Hindlimb muscle (tissue), 1 donor: ENCODE results near the gene SPSB1. TPM values are rescaled to one million over a fixed set of nuclear protein-coding genes. Genes with fewer than 3 reads are reported as not detected.
"Not testable (repeated sequence)": the region's sequence is repeated elsewhere in the genome, so short reads cannot be mapped to it uniquely, and the experiment has no call there.

Experiments used
- DNase-seq: peaks from one replicate; pipeline ENCODE4 v3.0.0-alpha.2; 2013
- polyA plus RNA-seq: library from polyadenylated mRNA; unstranded; fragments of 120-200 nt; gene quantifications from one replicate; pipeline ENCODE4 v1.2.1, GENCODE V29; 2013; ENCODE audit not compliant: insufficient read length

The SPSB1 gene
- polyA plus RNA-seq, 1 donor = 7.0 TPM

DNA sequence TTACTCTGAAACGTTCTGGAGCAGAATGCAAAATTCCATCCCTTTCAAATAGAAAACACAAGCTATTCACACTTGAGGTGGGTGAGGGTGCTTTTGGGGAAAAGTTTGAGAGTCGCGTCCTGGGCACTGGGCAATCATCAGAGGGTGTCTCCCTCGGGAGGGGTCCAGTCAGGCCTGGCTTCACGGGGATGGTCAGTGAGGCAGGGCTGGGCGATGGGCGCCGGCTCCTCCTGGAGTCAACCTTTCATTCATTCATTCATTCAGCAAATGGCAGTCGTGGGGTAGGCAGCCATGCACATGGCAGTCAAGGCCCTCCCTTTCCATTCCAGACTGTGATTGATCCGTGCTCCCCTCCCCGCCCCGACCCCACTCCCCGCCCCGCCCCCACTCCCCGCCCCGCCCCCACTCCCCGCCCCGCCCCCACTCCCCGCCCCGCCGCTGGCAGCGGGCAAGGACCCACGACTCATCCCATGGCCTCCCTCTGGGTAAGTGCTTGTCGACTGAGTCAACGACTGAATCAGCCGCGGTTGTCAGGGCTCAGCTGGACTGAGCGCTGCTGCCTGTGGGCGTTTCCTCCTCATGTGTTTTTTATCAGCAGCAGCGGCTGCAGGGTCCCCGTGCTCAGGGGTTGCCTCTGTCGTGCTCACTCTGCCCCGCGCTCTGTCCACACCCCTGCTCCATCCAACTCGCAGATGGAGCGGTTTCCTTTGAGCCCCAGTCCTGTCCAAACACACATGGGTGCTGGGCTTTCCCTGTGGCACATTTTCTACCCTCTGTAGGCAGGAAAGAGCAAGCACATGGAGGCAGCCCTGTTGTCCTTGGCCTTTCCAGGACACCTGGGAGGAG is 12.5 kb upstream of the SPSB1 start:
- no peak for DNase-seq

DNA sequence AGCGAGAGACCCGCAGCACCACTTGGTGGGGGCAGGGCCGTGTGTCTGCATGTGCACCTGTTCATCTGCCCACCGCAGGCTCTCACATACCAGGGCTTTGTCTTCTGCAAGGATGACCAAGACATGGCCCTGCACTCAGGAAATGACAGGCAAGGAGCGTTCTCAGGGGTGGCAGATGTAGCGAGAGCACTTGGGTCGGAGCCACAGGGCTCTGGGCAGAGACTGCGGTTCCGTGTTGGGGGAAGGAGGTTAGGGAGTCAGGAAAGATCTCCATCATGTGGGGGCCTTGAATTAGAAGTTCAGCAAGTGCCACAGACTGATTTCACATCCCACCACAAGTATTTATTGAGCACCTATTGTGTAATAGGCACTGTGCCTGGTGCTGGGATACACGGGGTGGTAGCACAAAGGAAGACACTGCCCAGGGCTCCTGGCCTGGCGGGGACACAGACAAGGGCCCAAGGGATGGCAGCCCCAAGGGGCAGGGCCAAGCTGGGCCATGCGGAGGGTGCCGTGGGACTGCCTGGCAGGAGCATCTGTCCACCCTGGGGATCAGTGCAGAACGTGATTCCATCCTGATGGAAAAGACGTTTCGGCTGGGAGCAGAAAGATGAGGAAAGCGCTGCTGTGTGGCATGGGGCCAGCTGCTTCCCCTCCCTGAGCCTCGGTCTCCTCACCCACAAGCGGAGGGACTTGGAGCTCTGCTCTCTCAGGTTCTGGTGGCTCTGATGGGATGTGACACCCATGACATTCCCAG is 11.4 kb upstream of the SPSB1 start:
- no peak for DNase-seq

DNA sequence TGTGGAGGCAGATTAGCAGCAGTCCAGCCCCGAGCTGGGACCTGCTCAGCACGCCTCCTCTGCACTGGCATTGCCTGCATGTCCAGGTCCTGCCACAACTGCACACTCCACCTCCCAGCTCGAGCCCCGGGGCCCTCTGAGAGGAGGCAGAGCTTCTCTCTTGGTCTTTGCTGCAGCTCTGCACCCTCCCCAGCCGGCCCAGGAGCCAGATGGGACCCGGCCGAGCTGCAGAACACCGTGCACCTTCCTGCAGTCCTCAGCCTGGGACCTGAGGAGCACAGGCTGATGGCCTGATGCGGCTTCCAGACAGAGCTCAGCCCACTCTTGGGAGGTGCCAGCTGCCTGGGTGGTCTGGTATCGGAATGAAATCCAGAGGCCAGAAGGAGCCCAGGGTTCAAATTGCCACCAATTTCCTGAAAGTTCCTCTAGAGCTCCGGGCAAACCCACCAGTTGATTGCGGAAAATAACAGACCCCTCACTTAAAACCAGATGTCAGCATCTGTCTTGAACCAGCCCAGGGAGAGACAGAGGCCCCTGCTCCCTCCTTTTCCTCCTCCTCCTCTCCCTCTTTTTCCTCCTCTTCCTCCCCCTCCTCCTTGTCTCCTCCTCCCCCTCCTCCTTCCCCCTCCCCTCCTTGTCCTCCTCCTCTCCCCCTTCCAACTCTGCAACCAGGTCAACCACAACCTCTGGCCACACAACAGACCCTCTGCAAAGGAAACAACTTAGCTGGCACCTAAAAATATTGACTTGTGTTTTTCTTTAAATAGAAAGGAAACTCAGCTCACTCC is 10.6 kb upstream of the SPSB1 start:
- DNase-seq = no peak

DNA sequence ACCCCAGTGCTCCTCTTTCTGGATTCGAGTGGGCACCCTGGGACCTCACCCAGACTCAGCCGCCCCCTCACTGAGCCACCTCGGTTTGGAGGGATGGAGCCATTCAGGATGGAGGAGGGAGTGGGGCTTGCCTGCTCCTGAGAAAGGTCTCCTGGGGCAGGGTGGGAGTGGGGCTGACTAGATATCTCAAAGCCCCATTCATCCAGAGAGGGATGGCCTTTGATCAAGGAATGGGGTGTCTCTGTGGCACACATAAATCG is 10.1 kb upstream of the SPSB1 start:
- no peak for DNase-seq

DNA sequence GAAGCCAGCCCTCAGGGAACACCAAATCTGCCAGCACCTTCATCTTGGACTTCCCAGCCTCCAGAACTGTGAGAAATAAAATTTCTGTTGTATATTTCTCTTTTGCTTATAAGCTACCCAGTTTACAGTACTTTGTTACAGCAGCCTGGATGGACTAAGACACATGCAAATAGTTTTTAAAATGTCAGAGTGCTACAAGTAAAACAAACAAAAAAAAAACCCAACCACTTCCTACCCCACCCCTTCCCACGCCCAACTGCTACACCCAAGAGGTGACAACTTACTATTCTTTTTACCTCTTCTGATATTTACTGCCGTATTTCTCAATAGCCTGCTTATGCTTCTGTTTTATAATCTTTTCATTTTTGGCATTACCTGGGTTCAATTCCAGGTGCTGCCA is 8.6 kb upstream of the SPSB1 start:
- no peak for DNase-seq

DNA sequence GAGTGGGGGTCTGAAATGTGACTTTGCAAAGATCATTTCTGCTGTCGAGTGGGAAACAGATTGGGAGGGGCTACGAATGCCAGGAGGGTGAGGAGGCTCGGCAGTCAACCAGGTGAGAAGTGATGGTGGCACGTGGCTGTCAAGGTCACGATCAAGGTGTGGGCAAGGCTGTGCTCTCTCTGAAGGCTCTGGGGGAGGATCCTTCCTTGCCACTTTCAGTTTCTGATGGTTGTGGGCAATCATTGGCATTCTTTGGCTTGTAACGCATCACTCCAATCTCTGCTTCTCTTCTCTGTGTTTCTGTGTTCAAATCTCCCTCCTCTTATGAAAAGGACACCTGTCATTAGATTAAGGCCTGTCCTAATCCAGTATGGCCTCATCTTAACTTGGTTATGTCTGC is 6.1 kb upstream of the SPSB1 start:
- DNase-seq = no peak

DNA sequence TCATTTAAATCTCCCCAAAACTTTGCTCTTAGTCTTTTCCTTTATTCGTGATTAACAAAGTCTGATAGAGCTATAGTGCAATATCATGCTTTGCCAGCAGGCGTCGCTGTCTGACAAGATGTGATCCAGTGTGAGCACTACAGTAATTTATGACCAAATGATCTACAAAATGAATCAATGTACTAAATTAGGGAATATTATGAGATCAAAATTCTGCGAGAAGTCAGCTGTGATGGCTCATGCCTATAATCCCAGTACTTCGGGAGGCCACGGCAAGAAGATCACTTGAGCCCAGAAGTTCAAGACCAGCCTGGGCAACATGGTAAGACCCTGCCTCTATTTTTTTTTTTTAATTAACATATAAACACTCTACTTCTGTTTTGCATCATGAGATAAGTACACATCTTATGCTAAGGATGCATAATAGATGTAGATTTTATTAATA is 3.6 kb upstream of the SPSB1 start:
- DNase-seq = no peak

DNA sequence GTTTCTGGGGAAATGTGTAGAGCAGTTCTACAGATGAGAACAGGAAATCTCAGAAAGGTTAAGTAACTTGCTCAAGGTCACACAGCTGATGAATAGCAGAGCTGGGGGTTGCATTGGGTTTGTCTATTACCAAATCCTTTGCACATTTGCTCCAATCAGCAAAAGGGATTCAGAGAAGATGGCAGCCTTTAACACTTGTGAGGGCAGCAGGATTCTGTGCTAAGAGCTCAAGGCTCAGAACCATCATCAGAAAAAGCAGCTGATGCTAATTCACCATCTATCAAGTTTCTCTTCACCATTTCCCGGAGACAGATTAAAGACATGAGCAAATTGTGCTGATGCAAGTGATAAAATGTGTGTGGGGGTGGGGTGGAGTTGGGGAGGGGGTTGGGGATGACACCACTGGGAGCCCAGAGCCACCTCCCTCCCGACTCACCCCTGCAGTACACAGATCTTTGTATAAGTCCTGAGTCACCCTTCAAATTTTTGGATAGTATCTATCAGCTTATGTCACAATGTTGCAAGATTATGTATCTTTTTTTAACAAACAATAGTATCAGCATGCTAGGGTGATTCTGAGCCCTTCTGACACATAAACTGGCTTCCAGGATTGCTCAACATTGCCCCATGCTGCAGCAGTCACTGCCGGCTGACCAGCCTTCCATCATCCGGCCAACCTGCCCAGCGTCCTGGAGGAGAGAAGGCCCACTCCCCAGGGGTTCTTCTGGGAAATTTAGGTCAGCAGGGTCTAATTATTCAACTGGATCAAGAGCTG is 2.8 kb upstream of the SPSB1 start:
- no peak for DNase-seq

DNA sequence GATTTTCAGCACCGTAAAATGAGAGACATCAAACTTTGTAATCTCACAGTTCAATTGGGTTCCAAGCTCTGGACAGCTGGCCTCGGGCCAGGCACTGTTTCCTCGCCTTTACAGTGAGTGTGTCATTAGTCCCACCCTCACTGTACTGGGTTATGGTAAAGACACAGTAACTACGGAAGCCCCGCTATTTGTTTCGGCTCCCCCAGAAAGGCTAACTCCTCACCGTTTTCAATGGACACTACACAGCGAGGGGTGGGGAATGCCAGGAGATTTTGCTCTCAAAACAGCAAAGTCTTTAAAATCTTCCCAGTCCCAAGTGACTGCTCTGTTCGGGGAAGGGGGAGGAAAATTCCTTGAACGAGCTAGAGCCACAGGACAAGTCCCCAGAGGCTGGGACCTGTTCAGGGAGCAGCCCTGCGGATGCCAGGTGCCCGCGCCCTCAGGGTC is 757 bp upstream of the SPSB1 start:
- peak; percentile 83 for DNase-seq

DNA sequence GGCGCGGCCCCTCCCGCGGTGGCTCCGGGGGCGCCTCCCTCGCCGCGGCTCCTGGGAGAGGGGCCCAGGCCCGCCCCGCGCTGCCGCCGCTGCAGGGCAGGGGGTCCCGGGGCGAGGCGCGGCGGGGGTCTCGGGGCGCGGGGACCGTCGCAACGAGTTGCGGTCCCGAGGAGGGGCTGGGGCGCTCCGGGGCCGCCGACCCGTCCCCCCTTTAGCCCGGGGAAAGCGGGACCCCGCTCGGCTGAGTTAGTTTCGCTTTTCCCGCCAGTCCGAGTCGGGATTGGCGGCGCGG is 493 bp downstream of the SPSB1 start:
- no peak for DNase-seq

DNA sequence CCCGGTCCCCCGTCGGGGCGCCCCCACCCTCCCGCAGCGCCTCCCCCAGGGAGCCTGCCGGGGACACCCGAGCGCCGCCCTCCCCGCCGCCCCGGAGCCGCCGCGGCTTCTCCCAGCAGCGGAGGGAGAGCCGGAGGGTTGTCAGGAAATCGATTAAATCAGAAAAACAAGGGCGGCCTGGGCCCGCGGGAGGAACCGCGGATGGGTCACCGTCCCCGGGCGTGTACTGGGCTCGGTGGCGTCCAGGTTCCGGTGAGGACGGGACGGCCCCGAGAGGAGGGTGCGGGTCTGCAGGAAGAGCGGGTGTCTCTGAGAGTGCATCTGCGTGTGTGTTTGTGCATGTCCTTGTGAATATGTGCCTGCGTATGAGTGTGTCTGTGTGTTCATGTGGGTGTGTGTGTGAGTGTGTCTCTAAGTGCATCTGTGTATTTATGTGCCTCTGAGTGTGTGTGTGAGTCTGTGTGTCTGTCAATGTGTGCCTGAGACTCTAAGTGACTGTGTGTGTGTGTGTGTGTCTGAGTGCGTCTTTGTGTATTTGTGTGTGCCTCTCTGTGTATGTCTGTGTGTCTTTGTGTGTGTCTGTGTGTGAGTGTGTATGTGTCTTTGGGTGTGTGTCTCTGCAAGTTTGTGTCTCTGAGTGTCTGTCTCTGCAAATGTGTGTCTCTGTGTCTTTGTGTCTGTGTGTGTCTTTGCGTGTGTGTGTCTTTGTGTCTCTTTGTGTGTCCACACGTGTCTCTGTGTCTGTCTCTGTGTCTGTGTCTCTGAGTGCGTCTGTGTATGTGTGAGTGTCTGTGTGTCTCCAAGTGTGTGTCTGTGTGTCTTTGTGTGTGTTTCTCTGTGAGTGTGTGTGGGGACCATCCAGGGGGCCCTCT is 1.1 kb downstream of the SPSB1 start:
- DNase-seq = no peak

DNA sequence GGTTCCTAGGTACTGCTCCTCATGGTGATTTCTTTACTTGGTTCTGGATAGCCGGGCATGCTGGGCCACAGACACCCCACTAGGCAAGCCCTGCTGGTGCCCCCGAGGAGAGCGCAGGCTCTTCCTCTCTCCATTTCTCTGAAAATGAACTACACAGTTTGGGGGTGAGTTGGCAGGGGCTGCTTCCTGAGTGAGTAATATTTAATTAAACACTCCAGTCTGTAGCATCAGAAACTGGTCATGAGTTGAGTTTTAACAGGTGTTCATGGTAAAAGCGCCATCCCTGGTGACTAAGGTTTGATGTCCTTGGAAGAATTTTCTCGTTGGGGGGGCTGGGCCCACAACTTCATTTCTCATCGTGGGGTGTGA is 1.7 kb downstream of the SPSB1 start:
- no peak for DNase-seq

DNA sequence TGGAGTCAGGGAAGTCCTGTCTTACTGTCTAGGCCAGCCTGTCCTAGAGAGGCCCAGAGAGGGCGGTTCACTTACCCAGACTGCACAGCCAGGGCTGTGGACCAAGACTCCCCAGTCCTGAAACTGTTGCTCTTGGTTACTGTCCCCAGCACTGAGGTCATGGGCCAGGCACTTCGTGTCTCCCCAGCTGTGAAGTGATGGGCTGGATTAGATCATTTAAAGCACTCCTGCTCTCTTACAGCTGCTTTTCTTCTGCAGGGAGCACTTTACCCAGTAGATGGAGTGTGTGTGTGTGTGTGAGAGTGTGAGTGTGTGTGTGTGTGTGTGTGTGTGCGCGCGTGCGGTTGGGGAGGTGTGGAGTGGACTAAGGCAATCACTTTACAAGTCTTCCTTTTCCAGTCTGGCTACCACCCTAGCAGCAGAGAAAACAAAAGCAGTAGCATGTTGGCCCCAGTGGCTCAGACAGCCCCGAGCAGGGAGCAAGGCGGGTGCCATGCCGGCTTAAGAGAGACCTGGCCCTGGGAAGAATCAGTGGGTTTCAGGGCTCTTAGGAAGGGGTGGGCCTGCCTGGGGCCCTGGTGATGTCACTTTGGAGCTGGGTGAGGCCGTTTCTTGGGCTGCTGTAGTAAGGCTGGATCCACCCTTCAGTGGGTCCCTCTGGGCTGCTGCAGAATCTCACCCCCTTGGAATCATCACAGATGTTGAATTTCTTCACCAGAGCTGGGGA is 2.4 kb downstream of the SPSB1 start:
- DNase-seq = no peak

DNA sequence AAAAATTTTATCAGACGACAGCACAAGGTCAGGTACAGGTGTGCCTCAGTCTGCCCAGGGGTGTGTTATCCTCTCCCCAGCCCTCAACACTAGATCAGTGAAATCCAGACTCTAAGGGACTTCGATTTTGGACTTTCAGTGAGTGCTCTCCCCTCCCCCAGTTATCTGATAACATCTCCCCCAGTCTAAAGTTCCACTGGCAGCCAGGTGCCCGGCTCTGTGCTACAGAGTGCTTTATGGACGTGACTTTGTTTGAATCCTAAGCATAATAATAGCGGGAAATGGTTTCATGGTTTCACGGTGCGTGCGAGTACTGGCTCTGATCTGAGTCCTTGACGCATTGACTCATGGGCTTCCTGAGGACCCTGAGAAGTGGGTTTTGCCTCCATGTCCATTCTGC is 3.2 kb downstream of the SPSB1 start:
- DNase-seq = no peak

DNA sequence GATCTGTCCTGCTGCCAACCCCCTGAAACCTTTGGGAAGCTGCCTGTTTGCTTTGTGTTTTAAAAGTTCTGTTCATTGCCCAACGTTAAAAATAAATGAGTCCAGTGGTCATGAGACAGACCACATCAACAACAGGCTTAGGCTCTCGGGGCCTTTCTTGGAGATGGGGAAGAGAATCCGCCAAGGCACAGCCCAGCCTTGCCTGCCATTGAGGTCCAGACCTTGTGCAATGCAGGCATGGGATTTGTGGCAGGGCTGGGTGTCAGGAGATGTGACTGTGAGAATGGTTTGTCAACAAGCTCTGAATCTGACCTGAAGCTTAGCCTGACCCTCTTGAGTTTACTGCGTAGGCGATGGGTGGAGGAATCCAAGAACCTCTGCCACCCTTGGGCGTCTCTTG is 4.2 kb downstream of the SPSB1 start:
- DNase-seq = no peak

DNA sequence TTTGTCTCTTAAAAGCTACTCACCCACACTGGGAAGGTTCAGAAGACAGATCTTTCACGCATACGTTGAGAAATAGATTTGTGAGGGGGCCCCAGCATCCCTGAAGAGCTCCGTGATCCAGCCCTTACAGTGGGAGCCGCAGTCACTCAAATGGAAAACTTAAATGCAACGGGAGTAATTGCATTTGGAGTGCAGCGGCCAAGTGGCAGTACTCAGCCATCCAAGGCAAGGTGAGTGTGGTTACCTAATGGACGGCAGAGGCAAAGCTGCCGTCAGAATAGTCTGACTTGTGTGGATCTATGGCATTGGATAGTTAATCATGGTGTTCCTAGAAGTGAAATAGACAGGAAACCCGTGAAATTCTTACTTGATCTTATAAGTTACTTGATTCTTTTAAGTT is 5.1 kb downstream of the SPSB1 start:
- no peak for DNase-seq

DNA sequence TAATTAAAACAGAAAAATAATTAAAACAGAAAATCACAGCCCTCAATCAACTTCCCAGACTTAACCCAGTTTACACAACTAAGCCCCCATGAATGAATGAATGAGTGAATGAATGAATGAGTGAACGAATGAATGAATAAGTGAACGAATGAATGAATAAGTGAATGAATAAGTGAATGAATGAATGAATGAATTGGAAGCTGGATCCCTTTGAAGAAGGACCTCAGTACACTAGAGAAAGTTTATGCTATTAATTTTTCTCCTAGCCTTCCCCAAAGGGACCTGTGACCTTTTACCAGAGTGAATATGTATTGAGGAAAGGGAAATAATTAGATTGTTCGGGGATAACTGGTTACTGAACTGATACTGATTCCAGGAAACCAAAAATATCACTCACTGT is 5.6 kb downstream of the SPSB1 start:
- DNase-seq = no peak

DNA sequence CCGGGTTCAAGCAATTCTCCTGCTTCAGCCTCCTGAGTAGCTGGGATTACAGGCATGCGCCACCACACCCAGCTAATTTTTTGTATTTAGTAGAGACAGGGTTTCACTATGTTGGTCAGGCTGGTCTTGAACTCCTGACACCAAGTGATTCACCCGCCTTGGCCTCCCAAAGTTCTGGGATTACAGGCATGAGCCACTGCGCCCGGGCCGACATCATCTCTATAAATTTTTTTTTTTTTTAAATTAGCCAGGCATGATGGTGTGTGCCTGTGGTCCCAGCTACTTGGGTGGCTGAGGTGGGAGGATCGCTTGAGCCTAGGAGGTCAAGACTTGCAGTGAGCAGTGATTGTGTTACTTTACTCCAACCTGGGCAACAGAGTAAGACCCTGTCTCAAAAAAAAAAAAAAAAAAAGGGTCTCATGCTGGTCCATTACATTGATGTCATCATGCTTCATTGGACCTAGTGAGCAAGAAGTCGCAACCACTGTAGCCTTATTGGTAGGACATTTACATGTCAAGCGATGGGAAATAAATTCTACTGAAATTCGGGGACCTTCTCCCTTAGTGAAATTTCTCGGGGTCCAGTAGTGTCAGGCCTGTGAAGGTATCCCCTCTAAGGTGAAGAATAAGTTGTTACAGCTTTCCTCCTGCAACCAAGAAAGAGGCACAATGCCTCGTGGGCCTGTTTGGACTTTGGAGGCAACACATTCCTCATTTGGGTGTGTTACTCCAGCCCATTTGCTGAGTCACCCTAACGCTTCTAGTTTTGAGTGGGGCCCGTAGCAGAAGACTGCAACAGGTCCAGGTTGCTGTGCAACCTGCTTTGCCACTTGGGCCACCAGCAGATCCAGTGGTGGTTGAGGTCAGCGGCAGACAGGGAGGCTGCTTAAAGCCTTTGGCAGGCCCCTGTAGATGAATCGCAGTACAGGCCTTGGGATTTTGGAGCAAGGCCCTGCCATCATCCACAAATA is 7.2 kb downstream of the SPSB1 start:
- not testable (repeated sequence) for DNase-seq

DNA sequence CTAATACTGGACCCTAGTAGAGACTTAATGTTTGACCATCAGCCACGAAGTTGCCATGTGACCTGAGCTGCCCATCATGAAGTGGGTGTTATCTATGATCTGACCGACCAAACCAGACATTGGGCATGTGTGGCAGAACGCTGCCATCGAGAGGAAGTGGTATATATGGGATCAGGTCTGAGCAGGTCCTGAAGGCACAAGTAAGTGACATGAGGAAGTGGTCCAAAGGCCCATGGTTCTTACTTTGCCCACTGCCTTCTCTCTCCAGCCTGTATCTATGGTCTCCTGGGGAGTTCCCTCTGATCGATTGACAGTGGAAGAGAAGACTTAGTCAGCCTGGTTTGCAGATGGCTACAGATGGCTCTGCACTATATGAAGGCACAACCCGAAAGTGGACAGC is 7.9 kb downstream of the SPSB1 start:
- DNase-seq = no peak
